ENCODE results near the gene HEG1. TPM values are rescaled to one million over a fixed set of nuclear protein-coding genes. Genes with fewer than 3 reads are reported as not detected.

Gene HEG1
- total RNA-seq, 1 experiment from 2014 or later, result 57.9 TPM

GRCh38 chr3:124978627-124979026, 77.2 kb downstream of the HEG1 start:
- Histone ChIP-seq H3K9me2 (replicated peaks; ENCODE audit: insufficient read depth, low read length) (no peaks in the 10 kb centered on the region), H3K27me3 (ENCODE audit: low read length) (no peaks in the 10 kb centered on the region), H3K4me1 (ENCODE audit: low read length) (no peaks in the 10 kb centered on the region; the same call in 1 of the 2 replicates), H3K36me3 (ENCODE audit: insufficient read depth, low read length) (peaks cover 59% of the 10 kb centered on the region), H4K20me1 (ENCODE audit: insufficient read depth, low read depth, low read length) (no peaks in the 10 kb centered on the region), H3K9me3 (ENCODE audit: low read length) (no peaks in the 10 kb centered on the region), H3K27ac (ENCODE audit: low read length) (no peak overlapping the region), H3K79me2 (ENCODE audit: low read length) (peaks cover 3% of the 10 kb centered on the region; the same call in 1 of the 2 replicates), H3K9ac (ENCODE audit: low read length) (no peak overlapping the region), H3K4me3 (ENCODE audit: low read length) (no peak overlapping the region), H3K4me2 (ENCODE audit: low read depth, low read length, poor library complexity, severe bottlenecking) (no peak overlapping the region), H2AFZ (ENCODE audit: low read length) (no peak overlapping the region)
- no peak for DNase-seq

DNA sequence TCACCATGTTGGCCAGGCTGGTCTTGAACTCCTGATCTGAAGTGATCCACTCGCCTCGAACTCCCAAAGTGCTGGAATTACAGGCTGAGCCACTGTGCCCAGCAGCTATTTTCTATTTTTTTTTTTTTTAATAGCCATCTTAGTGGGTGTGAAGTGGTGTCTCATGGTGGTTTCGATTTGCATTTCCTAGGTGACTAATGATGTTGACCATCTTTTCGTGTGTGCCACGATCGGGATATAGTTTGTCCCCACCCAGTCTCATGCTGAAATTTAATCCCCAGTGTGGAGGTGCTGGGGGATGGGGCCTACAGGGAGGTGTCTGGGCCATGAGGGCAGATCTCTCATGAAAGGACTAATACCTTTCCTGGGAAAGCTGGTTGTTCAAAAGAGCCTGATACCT, 79.4 kb downstream of the HEG1 start:
- H3K79me2 ChIP-seq (ENCODE audit: low read length), result no peaks in the 10 kb centered on the region
- H3K4me2 ChIP-seq (ENCODE audit: low read depth, low read length, poor library complexity, severe bottlenecking), result no peak overlapping the region
- H4K20me1 ChIP-seq (ENCODE audit: insufficient read depth, low read depth, low read length), result no peaks in the 10 kb centered on the region
- no peak overlapping the region for H3K4me3 ChIP-seq (ENCODE audit: low read length)
- no peak overlapping the region for H3K27ac ChIP-seq (ENCODE audit: low read length)
- H3K9ac ChIP-seq (ENCODE audit: low read length), result no peak overlapping the region
- peaks cover 62% of the 10 kb centered on the region for H3K36me3 ChIP-seq (ENCODE audit: insufficient read depth, low read length)
- no peaks in the 10 kb centered on the region for H3K4me1 ChIP-seq (ENCODE audit: low read length)
- H3K9me2 ChIP-seq (replicated peaks; ENCODE audit: insufficient read depth, low read length), result no peaks in the 10 kb centered on the region
- H3K9me3 ChIP-seq (ENCODE audit: low read length), result no peaks in the 10 kb centered on the region
- no peak overlapping the region for H2AFZ ChIP-seq (ENCODE audit: low read length)
- H3K27me3 ChIP-seq (ENCODE audit: low read length), result no peaks in the 10 kb centered on the region
- no peak for DNase-seq

DNA sequence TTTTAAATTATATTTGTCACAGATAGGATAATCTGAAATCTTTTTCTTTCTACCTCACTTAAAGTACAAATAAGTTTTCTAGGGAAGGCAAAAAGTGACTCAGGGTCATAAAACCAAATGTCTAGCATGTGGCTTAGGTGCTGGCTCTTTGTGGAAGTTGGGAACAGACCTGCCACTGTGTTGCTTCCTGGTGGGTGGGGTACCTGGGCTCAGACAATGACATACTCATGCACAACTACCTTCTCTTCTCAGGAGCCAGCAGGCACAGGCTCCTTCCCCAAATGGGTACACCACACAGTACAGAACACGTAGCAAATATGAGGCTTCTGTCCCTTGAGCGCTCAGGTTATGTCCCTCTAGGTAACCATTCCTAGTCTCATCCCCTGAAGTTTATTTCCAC, 81.1 kb downstream of the HEG1 start:
- Histone ChIP-seq H4K20me1 (ENCODE audit: insufficient read depth, low read depth, low read length) (no peaks in the 10 kb centered on the region), H3K4me2 (ENCODE audit: low read depth, low read length, poor library complexity, severe bottlenecking) (no peak overlapping the region), H3K27me3 (ENCODE audit: low read length) (no peaks in the 10 kb centered on the region), H3K4me3 (ENCODE audit: low read length) (no peak overlapping the region), H2AFZ (ENCODE audit: low read length) (no peak overlapping the region), H3K9ac (ENCODE audit: low read length) (no peak overlapping the region), H3K27ac (ENCODE audit: low read length) (no peak overlapping the region), H3K9me2 (replicated peaks; ENCODE audit: insufficient read depth, low read length) (no peaks in the 10 kb centered on the region), H3K36me3 (ENCODE audit: insufficient read depth, low read length) (peaks cover 66% of the 10 kb centered on the region), H3K79me2 (ENCODE audit: low read length) (no peaks in the 10 kb centered on the region), H3K4me1 (ENCODE audit: low read length) (no peaks in the 10 kb centered on the region), H3K9me3 (ENCODE audit: low read length) (no peaks in the 10 kb centered on the region)
- DNase-seq, result no peak

DNA sequence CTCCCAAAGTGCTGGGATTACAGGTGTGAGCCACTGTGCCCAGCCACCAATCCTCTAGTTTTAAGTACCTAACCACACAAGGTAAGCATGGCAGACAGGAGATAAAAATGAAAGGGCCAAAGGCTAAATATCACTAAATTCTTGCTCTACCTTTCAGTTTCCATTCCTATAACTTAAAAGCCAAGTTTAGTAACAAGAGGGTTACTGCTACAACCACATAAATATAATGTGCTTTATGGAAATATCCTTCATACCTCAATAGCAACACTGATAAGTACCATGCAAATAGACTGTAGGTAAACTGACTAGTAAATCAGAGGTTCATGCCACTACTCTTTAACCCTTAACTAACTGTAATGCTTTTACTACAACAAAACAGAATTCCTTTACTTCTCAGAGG, 82.5 kb downstream of the HEG1 start:
- Histone ChIP-seq H3K4me2 (ENCODE audit: low read depth, low read length, poor library complexity, severe bottlenecking) (no peak overlapping the region), H3K4me3 (ENCODE audit: low read length) (no peak overlapping the region), H3K36me3 (ENCODE audit: insufficient read depth, low read length) (peaks cover 73% of the 10 kb centered on the region), H3K4me1 (ENCODE audit: low read length) (no peaks in the 10 kb centered on the region), H2AFZ (ENCODE audit: low read length) (no peak overlapping the region), H3K9ac (ENCODE audit: low read length) (no peak overlapping the region), H3K79me2 (ENCODE audit: low read length) (no peaks in the 10 kb centered on the region), H3K27me3 (ENCODE audit: low read length) (no peaks in the 10 kb centered on the region), H3K9me3 (ENCODE audit: low read length) (no peaks in the 10 kb centered on the region), H3K27ac (ENCODE audit: low read length) (no peak overlapping the region), H4K20me1 (ENCODE audit: insufficient read depth, low read depth, low read length) (no peaks in the 10 kb centered on the region), H3K9me2 (replicated peaks; ENCODE audit: insufficient read depth, low read length) (no peaks in the 10 kb centered on the region)
- DNase-seq, result no peak

- Histone ChIP-seq H4K20me1 (ENCODE audit: insufficient read depth, low read depth, low read length) (no peaks in the 10 kb centered on the region), H2AFZ (ENCODE audit: low read length) (no peak overlapping the region), H3K79me2 (ENCODE audit: low read length) (no peaks in the 10 kb centered on the region), H3K9me3 (ENCODE audit: low read length) (no peaks in the 10 kb centered on the region), H3K4me3 (ENCODE audit: low read length) (no peak overlapping the region), H3K9ac (ENCODE audit: low read length) (no peak overlapping the region), H3K27me3 (ENCODE audit: low read length) (no peaks in the 10 kb centered on the region), H3K4me2 (ENCODE audit: low read depth, low read length, poor library complexity, severe bottlenecking) (no peak overlapping the region), H3K36me3 (ENCODE audit: insufficient read depth, low read length) (peaks cover 74% of the 10 kb centered on the region), H3K4me1 (ENCODE audit: low read length) (no peaks in the 10 kb centered on the region), H3K9me2 (replicated peaks; ENCODE audit: insufficient read depth, low read length) (no peaks in the 10 kb centered on the region), H3K27ac (ENCODE audit: low read length) (no peak overlapping the region)
- DNase-seq, result no peak
Observed at GRCh38 chr3:124972457-124972856, 83.3 kb downstream of the HEG1 start.

DNA sequence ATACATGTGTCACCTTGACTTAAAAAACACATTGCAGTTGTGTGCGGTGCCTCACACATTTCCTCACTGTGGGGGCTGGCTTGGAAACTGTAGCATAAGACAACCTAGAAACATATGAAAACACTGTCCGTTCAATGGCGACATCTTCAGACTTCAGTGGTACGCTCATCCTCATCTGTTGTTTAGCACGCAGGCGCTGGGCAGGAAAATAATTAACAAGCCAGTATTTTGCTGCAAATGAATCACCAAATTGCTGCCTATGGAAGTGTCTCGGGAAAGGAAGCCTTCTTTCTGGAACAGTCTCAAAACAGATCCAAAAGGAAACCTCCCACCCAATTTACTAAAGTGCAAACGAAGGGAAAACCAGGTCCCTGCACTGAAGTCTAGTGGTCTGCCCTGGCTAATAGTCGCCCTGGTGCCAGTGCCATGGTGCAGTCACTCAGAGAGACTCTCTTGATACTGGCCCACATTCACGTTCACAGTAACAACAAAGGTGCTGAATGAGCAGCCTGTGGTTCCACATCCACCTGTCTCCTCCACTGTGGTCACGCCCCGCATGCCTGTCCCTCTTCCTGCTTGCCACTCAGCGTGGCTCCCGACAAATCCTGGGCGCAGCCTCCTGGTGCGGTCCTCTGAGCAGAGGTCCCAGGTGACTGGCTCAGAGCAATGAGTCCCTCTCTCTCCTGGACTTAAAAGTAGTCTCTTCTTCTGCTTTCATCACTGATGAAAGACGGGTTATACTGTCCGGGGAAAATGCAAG, 85.7 kb downstream of the HEG1 start:
- no peak for DNase-seq
- H3K36me3 ChIP-seq (ENCODE audit: insufficient read depth, low read length), result peaks cover 63% of the 10 kb centered on the region
- no peaks in the 10 kb centered on the region for H4K20me1 ChIP-seq (ENCODE audit: insufficient read depth, low read depth, low read length)
- no peak overlapping the region for H3K27ac ChIP-seq (ENCODE audit: low read length)
- H3K9ac ChIP-seq (ENCODE audit: low read length), result no peak overlapping the region
- no peaks in the 10 kb centered on the region for H3K79me2 ChIP-seq (ENCODE audit: low read length)
- H3K9me2 ChIP-seq (replicated peaks; ENCODE audit: insufficient read depth, low read length), result no peaks in the 10 kb centered on the region
- H3K27me3 ChIP-seq (ENCODE audit: low read length), result no peaks in the 10 kb centered on the region
- H3K9me3 ChIP-seq (ENCODE audit: low read length), result no peaks in the 10 kb centered on the region
- no peak overlapping the region for H3K4me3 ChIP-seq (ENCODE audit: low read length)
- no peak overlapping the region for H2AFZ ChIP-seq (ENCODE audit: low read length)
- H3K4me2 ChIP-seq (ENCODE audit: low read depth, low read length, poor library complexity, severe bottlenecking), result no peak overlapping the region
- peaks cover 7% of the 10 kb centered on the region for H3K4me1 ChIP-seq (ENCODE audit: low read length)

DNA sequence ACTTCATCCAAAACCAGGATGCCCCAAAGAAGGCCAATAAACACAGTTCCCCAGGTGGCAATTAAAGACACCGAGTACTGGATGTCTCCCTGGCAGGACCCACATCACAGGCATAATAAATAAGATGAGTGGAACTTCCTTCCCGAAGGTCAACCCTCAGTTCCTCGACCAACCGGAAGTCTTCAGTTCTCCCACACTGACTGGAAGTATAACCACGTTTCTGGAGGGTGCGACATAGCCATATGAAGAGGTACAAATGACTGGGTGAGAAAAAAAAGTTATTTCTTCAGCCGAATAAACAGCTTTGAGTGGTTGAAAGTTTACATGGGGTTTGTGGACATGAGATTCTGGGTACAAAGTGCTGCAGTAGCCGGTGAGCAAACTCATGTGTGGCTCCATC, 86.6 kb downstream of the HEG1 start:
- Histone ChIP-seq H3K9me3 (ENCODE audit: low read length) (no peaks in the 10 kb centered on the region), H3K36me3 (ENCODE audit: insufficient read depth, low read length) (peaks cover 57% of the 10 kb centered on the region), H3K27ac (ENCODE audit: low read length) (no peak overlapping the region), H3K9me2 (replicated peaks; ENCODE audit: insufficient read depth, low read length) (no peaks in the 10 kb centered on the region), H3K4me2 (ENCODE audit: low read depth, low read length, poor library complexity, severe bottlenecking) (no peak overlapping the region), H3K4me3 (ENCODE audit: low read length) (no peak overlapping the region), H2AFZ (ENCODE audit: low read length) (no peak overlapping the region), H3K27me3 (ENCODE audit: low read length) (no peaks in the 10 kb centered on the region), H3K79me2 (ENCODE audit: low read length) (no peaks in the 10 kb centered on the region), H4K20me1 (ENCODE audit: insufficient read depth, low read depth, low read length) (peaks cover 4% of the 10 kb centered on the region; the same call in 1 of the 2 replicates), H3K4me1 (ENCODE audit: low read length) (peaks cover 10% of the 10 kb centered on the region), H3K9ac (ENCODE audit: low read length) (no peak overlapping the region)
- DNase-seq, result no peak

DNA sequence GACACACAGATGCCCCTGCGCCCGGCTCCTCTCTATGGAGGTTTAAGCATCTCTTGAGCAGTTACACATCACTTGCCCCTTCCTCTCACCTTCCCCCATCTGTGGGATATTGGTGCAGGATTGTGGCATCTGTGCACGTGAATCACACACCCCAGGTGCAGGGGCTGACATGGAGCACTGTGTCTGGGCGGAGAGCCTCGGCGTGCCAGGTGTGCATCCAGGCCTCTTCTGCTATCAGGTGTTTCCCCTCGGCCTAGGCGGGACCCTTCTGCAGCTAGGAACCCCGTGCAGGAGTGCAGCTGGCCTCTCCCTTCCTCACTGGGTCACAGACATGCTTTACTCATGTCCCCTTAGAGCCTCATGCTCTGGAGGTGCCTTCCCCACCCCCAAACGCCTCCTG, 87.8 kb downstream of the HEG1 start:
- no peak for DNase-seq
- H2AFZ ChIP-seq (ENCODE audit: low read length), result no peak overlapping the region
- peaks cover 7% of the 10 kb centered on the region; the same call in 1 of the 2 replicates for H4K20me1 ChIP-seq (ENCODE audit: insufficient read depth, low read depth, low read length)
- H3K4me3 ChIP-seq (ENCODE audit: low read length), result no peak overlapping the region
- H3K9me3 ChIP-seq (ENCODE audit: low read length), result no peaks in the 10 kb centered on the region
- peaks cover 46% of the 10 kb centered on the region for H3K36me3 ChIP-seq (ENCODE audit: insufficient read depth, low read length)
- no peak overlapping the region for H3K4me2 ChIP-seq (ENCODE audit: low read depth, low read length, poor library complexity, severe bottlenecking)
- peaks cover 22% of the 10 kb centered on the region for H3K4me1 ChIP-seq (ENCODE audit: low read length)
- no peak overlapping the region for H3K9ac ChIP-seq (ENCODE audit: low read length)
- no peak overlapping the region for H3K27ac ChIP-seq (ENCODE audit: low read length)
- H3K9me2 ChIP-seq (replicated peaks; ENCODE audit: insufficient read depth, low read length), result no peaks in the 10 kb centered on the region
- H3K79me2 ChIP-seq (ENCODE audit: low read length), result no peaks in the 10 kb centered on the region
- H3K27me3 ChIP-seq (ENCODE audit: low read length), result no peaks in the 10 kb centered on the region
